WTC11 (cell line): ENCODE measurements around the gene GALNT12. TPM values are rescaled to one million over a fixed set of nuclear protein-coding genes. Genes with fewer than 3 reads are reported as not detected.
A peak's percentile ranks its signal among the peaks of the same experiment; 100 is the strongest.

ENCODE experiments used
- ATAC-seq: fragments of 200-7000 bp; cut with Tn5 transposase; 2 replicates; pipeline ENCODE4 v1.10.0; 2021; ENCODE audit warnings: mild to moderate bottlenecking, moderate library complexity
- Bru-seq: library from RNA; stranded (reverse); fragments of 400-500 nt; gene quantifications from one replicate; lab custom pipeline; 2021; lab: Mats Ljungman, UMichigan
- CTCF ChIA-PET: fragments of 300-600 bp; sonication (Branson Sonifier 250); formaldehyde crosslinking; loops from one replicate; lab custom pipeline; 2021; ENCODE audit warnings: antibody characterized with exemption; lab: Charles Lee
- POLR2A ChIA-PET: fragments of 350-600 bp; sonication (Branson Sonifier 250); formaldehyde crosslinking; loops from one replicate; lab custom pipeline; 2021; ENCODE audit warnings: antibody characterized with exemption; lab: Charles Lee
- DNase-seq: peaks from one replicate; pipeline ENCODE4 v3.0.0; 2021; ENCODE audit warnings: low spot score
- H3K27ac Mint-ChIP-seq: 2 replicates; pipeline ENCODE4 v1.8.0; 2021; ENCODE audit warnings: mixed read lengths
- H3K27me3 Mint-ChIP-seq: 2 replicates; pipeline ENCODE4 v1.8.0; 2021; ENCODE audit warnings: low read depth, mild to moderate bottlenecking, moderate library complexity, mixed read lengths
- H3K36me3 Mint-ChIP-seq: 2 replicates; pipeline ENCODE4 v1.8.0; 2021; ENCODE audit warnings: mixed read lengths
- H3K4me1 Mint-ChIP-seq: 2 replicates; pipeline ENCODE4 v1.8.0; 2022; ENCODE audit warnings: mixed read lengths
- H3K4me3 Mint-ChIP-seq: 2 replicates; pipeline ENCODE4 v1.8.0; 2021; ENCODE audit warnings: mild to moderate bottlenecking, moderate library complexity, mixed read lengths
- H3K9me3 Mint-ChIP-seq: 2 replicates; pipeline ENCODE4 v1.8.0; 2021; ENCODE audit warnings: mixed read lengths
- E2F1 ChIP-seq: sonication (generic); formaldehyde crosslinking; IDR thresholded peaks from 2 replicates; pipeline ENCODE4 v1.8.0; 2022; ENCODE audit warnings: mild to moderate bottlenecking, missing genetic modification reagents
- FOXK1 ChIP-seq: sonication (generic); formaldehyde crosslinking; IDR thresholded peaks from 2 replicates; pipeline ENCODE4 v1.8.0; 2022; ENCODE audit warnings: mild to moderate bottlenecking, moderate library complexity, missing genetic modification reagents
- FOXP1 ChIP-seq: sonication (generic); formaldehyde crosslinking; IDR thresholded peaks from 2 replicates; pipeline ENCODE4 v1.8.0; 2022; ENCODE audit warnings: missing genetic modification reagents, mild to moderate bottlenecking, moderate library complexity, borderline replicate concordance
- FOXP4 ChIP-seq: sonication (generic); formaldehyde crosslinking; IDR thresholded peaks from 2 replicates; pipeline ENCODE4 v1.8.0; 2022; ENCODE audit warnings: mild to moderate bottlenecking, missing genetic modification reagents
- GABPB1 ChIP-seq: sonication (generic); formaldehyde crosslinking; IDR thresholded peaks from 2 replicates; pipeline ENCODE4 v1.8.1; 2023; ENCODE audit warnings: mild to moderate bottlenecking, missing genetic modification reagents
- IRF2 ChIP-seq: sonication (generic); formaldehyde crosslinking; IDR thresholded peaks from 2 replicates; pipeline ENCODE4 v1.8.0; 2022; ENCODE audit warnings: low read depth, missing genetic modification reagents, borderline replicate concordance
- JAZF1 ChIP-seq: fragments of 250-450 bp; sonication (Bioruptor Pico); IDR thresholded peaks from 2 replicates; pipeline ENCODE4 v1.9.0; 2021; ENCODE audit warnings: moderate library complexity, mild to moderate bottlenecking, inconsistent platforms
- MYBL2 ChIP-seq: sonication (generic); formaldehyde crosslinking; IDR thresholded peaks from 2 replicates; pipeline ENCODE4 v1.8.1; 2023; ENCODE audit warnings: mild to moderate bottlenecking, moderate library complexity, missing genetic modification reagents
- PRDM15 ChIP-seq: sonication (generic); formaldehyde crosslinking; IDR thresholded peaks from 2 replicates; pipeline ENCODE4 v1.8.0; 2022; ENCODE audit warnings: missing genetic modification reagents
- SP1 ChIP-seq: sonication (generic); formaldehyde crosslinking; conservative IDR thresholded peaks from 2 replicates; pipeline ENCODE4 v1.8.1; 2022; ENCODE audit warnings: missing genetic modification reagents
- TP53 ChIP-seq: sonication (generic); formaldehyde crosslinking; IDR thresholded peaks from 2 replicates; pipeline ENCODE4 v1.8.1; 2023; ENCODE audit warnings: mild to moderate bottlenecking, missing genetic modification reagents
- ZNF232 ChIP-seq: sonication (generic); formaldehyde crosslinking; IDR thresholded peaks from 2 replicates; pipeline ENCODE4 v1.8.0; 2022; ENCODE audit warnings: mild to moderate bottlenecking, missing genetic modification reagents
- long read RNA-seq, 3 experiments: library from RNA in 1 of 3; library from capped mRNA in 1 of 3; library from polyadenylated mRNA in 1 of 3; unstranded in 2 of 3; stranded (forward) in 1 of 3; transcript quantifications; one replicate each; pipeline ENCODE4 v2.0.0, GENCODE V29; 2021
- total RNA-seq: library from RNA; stranded (reverse); gene quantifications from 3 replicates; pipeline ENCODE4 v1.2.3, GENCODE V29; 2021
- TF ChIP-seq, protein P1 (sequence below): sonication (generic); formaldehyde crosslinking; conservative IDR thresholded peaks from 2 replicates; pipeline ENCODE4 v1.8.1; 2023; ENCODE audit warnings: mild to moderate bottlenecking, low read depth, missing genetic modification reagents, moderate library complexity
- TF ChIP-seq, protein P2 (sequence below): sonication (generic); formaldehyde crosslinking; IDR thresholded peaks from 2 replicates; pipeline ENCODE4 v1.8.1; 2023; ENCODE audit warnings: mild to moderate bottlenecking, missing genetic modification reagents, moderate library complexity
- TF ChIP-seq, protein P3 (sequence below): sonication (generic); formaldehyde crosslinking; IDR thresholded peaks from 2 replicates; pipeline ENCODE4 v1.8.1; 2022; ENCODE audit warnings: low read depth, mild to moderate bottlenecking, moderate library complexity, missing genetic modification reagents, borderline replicate concordance

GALNT12 gene, protein sequence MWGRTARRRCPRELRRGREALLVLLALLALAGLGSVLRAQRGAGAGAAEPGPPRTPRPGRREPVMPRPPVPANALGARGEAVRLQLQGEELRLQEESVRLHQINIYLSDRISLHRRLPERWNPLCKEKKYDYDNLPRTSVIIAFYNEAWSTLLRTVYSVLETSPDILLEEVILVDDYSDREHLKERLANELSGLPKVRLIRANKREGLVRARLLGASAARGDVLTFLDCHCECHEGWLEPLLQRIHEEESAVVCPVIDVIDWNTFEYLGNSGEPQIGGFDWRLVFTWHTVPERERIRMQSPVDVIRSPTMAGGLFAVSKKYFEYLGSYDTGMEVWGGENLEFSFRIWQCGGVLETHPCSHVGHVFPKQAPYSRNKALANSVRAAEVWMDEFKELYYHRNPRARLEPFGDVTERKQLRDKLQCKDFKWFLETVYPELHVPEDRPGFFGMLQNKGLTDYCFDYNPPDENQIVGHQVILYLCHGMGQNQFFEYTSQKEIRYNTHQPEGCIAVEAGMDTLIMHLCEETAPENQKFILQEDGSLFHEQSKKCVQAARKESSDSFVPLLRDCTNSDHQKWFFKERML
- total RNA-seq: 19.3 to 24.7 TPM (median 23.7 TPM) in 3 replicates
- percentile 62 among the genes with signal in this experiment for Bru-seq, nascent RNA
- long read RNA-seq, experiment 1, transcript GALNT12-201 (10 exons, 2,735 nt): major isoform, 87 of 128 reads
- long read RNA-seq, experiment 1, partial matches to known transcripts: 9 of 128 reads
- long read RNA-seq, experiment 1, other reads (novel, unspliced or antisense): 31 of 128 reads
- long read RNA-seq, experiment 2, transcript GALNT12-201 (10 exons, 2,735 nt): major isoform, 12 of 26 reads
- long read RNA-seq, experiment 2, partial matches to known transcripts: 6 of 26 reads
- long read RNA-seq, experiment 2, other reads (novel, unspliced or antisense): 8 of 26 reads
- long read RNA-seq, experiment 3, partial matches to known transcripts: 2 of 2 reads
- long read RNA-seq, experiment 3, other reads (novel, unspliced or antisense): 0 of 2 reads

DNA sequence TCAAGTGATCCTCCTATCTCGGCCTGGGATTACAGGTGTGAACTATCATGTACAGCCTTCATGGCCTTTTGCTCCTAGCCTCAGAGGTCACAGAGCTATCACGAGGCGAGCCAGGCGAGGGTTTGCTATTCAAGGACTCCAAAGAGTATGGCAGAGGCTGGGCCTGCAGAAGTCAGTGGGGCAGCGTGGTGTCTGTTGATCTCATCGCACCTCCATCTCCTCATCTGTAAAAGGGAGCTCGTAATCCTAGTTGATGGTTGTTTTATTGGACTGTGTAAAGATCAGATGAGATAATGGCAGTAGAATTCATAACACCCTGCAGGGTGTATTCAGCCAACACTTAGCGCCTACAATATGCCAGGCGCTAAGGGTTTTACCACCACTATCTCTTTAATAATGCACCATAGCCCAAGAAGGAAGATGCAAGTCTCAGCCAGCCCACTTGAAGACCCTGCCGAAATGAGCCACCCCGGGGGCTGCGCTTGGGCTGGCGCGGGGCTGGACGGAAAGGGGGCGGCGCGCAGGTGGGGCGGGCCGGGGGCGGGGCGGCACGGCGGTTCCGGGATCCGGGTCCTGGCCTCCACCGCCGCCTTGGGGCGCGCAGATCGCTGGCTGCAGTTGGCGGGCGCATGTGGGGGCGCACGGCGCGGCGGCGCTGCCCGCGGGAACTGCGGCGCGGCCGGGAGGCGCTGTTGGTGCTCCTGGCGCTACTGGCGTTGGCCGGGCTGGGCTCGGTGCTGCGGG is at the start of gene GALNT12:
Gene GALNT12 (plus strand): TSS at position 601 of the 744 bp plus-strand sequence. CDS start 29 bp downstream, at position 630.
- ChIA-PET CTCF (interaction anchor here (1.2 to 2.9 kb wide), 5 partner anchors 15 to 334 kb away, joined by 3 to 13 read pairs (median 4); no protein-coding TSS in a partner anchor), POLR2A (interaction anchor here (1.5 kb wide), 1 partner anchor 16 kb away, joined by 7 read pairs; no protein-coding TSS in a partner anchor)
- Mint-ChIP-seq H3K27ac (no peak within 1 kb of the TSS), H3K4me3 (peak within 1 kb of the TSS; percentile 77), H3K4me1 (peaks cover 33% of the 10 kb centered on the region), H3K36me3 (no peaks in the 10 kb centered on the region; the same call in 1 of the 2 replicates), H3K27me3 (peaks cover 30% of the 10 kb centered on the region), H3K9me3 (no peaks in the 10 kb centered on the region)
- TF ChIP-seq FOXP1 (CRISPR knock-in tag) (peak; percentile 71; the same call in 1 of the 2 replicates), TP53 (CRISPR knock-in tag) (0 out of 2 replicates have a peak, but pooled peaks have one; percentile 14), ZNF232 (CRISPR knock-in tag) (no peak), FOXK1 (CRISPR knock-in tag) (0 out of 2 replicates have a peak, but pooled peaks have one; percentile 31), GABPB1 (CRISPR knock-in tag) (no peak), MYBL2 (CRISPR knock-in tag) (no peak), IRF2 (no peak), PRDM15 (CRISPR knock-in tag) (no peak), FOXP4 (0 out of 2 replicates have a peak, but pooled peaks have one; percentile 15), JAZF1 (CRISPR knock-in tag) (no peak), SP1 (CRISPR knock-in tag) (peak; percentile 79), E2F1 (CRISPR knock-in tag) (no peak)
- TF ChIP-seq, protein P1, sequence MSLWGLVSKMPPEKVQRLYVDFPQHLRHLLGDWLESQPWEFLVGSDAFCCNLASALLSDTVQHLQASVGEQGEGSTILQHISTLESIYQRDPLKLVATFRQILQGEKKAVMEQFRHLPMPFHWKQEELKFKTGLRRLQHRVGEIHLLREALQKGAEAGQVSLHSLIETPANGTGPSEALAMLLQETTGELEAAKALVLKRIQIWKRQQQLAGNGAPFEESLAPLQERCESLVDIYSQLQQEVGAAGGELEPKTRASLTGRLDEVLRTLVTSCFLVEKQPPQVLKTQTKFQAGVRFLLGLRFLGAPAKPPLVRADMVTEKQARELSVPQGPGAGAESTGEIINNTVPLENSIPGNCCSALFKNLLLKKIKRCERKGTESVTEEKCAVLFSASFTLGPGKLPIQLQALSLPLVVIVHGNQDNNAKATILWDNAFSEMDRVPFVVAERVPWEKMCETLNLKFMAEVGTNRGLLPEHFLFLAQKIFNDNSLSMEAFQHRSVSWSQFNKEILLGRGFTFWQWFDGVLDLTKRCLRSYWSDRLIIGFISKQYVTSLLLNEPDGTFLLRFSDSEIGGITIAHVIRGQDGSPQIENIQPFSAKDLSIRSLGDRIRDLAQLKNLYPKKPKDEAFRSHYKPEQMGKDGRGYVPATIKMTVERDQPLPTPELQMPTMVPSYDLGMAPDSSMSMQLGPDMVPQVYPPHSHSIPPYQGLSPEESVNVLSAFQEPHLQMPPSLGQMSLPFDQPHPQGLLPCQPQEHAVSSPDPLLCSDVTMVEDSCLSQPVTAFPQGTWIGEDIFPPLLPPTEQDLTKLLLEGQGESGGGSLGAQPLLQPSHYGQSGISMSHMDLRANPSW: no peak
- TF ChIP-seq, protein P2, sequence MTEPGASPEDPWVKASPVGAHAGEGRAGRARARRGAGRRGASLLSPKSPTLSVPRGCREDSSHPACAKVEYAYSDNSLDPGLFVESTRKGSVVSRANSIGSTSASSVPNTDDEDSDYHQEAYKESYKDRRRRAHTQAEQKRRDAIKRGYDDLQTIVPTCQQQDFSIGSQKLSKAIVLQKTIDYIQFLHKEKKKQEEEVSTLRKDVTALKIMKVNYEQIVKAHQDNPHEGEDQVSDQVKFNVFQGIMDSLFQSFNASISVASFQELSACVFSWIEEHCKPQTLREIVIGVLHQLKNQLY (CRISPR knock-in tag): no peak
- TF ChIP-seq, protein P3, sequence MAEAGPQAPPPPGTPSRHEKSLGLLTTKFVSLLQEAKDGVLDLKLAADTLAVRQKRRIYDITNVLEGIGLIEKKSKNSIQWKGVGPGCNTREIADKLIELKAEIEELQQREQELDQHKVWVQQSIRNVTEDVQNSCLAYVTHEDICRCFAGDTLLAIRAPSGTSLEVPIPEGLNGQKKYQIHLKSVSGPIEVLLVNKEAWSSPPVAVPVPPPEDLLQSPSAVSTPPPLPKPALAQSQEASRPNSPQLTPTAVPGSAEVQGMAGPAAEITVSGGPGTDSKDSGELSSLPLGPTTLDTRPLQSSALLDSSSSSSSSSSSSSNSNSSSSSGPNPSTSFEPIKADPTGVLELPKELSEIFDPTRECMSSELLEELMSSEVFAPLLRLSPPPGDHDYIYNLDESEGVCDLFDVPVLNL (CRISPR knock-in tag): 0 out of 2 replicates have a peak, but pooled peaks have one; percentile 29
- ATAC-seq: peak; percentile 78
- peak; percentile 67 for DNase-seq
